Measurements from ENCODE around the gene TMEM213.

DNA sequence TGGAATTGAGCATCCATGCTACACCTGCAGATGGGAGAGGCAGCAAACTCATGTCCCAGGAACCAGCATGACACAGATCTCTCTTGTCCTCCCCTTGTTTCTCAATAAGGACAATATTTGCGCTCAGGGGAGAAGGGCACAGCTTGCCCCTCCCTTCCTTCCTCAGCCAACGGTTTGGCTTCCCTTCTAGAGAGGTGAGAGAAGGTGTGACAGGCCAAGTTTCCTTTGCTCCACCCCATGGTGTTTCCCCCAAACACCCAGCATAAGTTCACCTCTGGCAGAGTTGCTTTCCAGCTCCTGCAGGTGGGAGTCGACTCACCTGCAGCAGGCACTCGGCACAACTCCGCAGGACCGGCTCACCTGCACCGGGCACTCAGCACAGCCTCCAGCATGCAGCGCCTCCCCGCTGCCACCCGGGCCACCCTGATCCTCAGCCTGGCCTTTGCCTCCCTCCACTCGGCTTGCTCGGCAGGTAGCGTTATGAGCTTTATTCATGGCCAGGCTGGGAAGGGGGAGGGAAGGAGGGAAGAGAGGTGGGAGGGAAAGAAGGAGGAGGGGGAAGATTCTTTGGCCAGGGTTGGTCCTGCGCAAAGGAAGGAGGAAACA lies at the start of gene TMEM213, which contains the start of gene ATP6V0A4:
- TF ChIP-seq, protein P1, sequence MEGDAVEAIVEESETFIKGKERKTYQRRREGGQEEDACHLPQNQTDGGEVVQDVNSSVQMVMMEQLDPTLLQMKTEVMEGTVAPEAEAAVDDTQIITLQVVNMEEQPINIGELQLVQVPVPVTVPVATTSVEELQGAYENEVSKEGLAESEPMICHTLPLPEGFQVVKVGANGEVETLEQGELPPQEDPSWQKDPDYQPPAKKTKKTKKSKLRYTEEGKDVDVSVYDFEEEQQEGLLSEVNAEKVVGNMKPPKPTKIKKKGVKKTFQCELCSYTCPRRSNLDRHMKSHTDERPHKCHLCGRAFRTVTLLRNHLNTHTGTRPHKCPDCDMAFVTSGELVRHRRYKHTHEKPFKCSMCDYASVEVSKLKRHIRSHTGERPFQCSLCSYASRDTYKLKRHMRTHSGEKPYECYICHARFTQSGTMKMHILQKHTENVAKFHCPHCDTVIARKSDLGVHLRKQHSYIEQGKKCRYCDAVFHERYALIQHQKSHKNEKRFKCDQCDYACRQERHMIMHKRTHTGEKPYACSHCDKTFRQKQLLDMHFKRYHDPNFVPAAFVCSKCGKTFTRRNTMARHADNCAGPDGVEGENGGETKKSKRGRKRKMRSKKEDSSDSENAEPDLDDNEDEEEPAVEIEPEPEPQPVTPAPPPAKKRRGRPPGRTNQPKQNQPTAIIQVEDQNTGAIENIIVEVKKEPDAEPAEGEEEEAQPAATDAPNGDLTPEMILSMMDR (IDR thresholded peaks at IDR 0.05) = no peak
- TF ChIP-seq POLR2A (IDR thresholded peaks at IDR 0.05) = no peak
